Activated gamma-delta T cell (primary cell): ENCODE results near the gene LOC101059915.
A peak's percentile ranks its signal among the peaks of the same experiment; 100 is the strongest.
"Not testable (repeated sequence)": the region's sequence is repeated elsewhere in the genome, so short reads cannot be mapped to it uniquely, and the experiment has no call there.

ENCODE experiments used
- DNase-seq: peaks from one replicate; lab custom pipeline; 2025; lab: John Stamatoyannopoulos, UW

The LOC101059915 gene

GRCh38 chrX:71640002-71640401 lies 27.3 kb upstream of the LOC101059915 start:
- DNase-seq: no peak

- DNase-seq: not testable (repeated sequence)
Measured at GRCh38 chrX:71644406-71644805, 22.9 kb upstream of the LOC101059915 start.

- no peak for DNase-seq
Measured at GRCh38 chrX:71650333-71650969, 16.9 kb upstream of the LOC101059915 start.

- no peak for DNase-seq
Measured at GRCh38 chrX:71652405-71652804, 14.9 kb upstream of the LOC101059915 start.

DNA sequence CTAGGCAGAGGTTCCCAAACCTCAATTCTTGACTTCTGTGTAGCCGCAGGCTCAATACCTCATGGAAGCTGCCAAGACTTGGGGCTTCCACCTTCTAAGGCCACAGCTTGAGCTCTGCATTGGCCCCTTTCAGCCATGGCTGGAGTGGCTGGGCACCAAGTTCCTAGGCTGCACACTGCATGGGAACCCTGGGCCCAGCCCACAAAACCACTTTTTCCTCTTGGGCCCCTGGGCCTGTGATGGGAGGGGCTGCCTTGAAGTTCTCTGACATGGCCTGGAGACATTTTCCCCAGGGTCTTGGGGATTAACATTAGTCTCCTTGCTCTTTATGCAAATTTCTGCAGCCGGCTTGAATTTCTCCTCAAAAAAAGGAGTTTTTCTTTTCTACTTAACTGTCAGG lies 14.0 kb upstream of the LOC101059915 start:
- DNase-seq: no peak

- DNase-seq: no peak
Measured at GRCh38 chrX:71657267-71657666, 10.1 kb upstream of the LOC101059915 start.

- DNase-seq: no peak
Measured at GRCh38 chrX:71659342-71659741, 8.0 kb upstream of the LOC101059915 start.

- DNase-seq: no peak
Measured at GRCh38 chrX:71659959-71660358, 7.4 kb upstream of the LOC101059915 start.

DNA sequence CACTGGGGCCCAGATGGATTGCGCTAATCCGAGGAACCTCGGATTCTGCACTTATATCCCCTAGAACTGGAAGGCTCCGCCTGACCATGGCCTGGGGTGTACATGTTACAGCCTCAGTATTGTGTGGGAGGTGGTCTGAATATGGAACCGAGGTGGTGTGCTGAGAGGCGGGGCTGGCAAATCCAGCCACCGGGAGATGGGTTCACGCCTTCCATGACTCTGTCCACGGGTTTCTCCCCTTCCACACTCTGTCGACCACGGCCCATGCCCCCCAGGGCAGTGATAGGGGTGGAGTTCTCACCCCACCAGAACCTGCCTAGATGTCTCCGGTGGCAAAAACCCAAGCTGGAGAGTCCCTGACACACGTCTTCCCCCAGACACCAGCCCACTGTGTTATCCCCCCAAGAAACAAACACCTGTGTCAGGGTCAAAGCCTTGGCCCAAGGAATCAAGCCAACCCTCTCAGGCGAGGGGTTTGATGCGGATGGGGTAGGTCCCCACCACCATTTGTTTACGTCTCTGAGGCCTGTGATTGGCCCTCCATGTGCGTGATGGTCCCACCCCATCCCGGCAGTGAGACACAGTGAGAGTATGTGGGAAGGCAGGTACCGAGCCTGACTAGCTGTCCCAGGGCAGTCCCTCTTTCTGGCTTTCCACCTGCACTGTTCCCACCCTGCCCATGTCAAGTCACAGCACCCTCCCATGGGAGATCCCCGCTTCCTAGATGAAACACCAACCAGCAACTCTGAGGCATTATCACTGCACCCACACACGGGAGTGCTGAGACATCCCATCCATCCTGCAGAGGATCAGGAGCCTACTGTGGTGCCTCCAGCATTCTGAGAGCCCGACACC lies 6.6 kb upstream of the LOC101059915 start:
- DNase-seq: no peak

- DNase-seq: no peak
Measured at GRCh38 chrX:71661919-71662318, 5.4 kb upstream of the LOC101059915 start.

DNA sequence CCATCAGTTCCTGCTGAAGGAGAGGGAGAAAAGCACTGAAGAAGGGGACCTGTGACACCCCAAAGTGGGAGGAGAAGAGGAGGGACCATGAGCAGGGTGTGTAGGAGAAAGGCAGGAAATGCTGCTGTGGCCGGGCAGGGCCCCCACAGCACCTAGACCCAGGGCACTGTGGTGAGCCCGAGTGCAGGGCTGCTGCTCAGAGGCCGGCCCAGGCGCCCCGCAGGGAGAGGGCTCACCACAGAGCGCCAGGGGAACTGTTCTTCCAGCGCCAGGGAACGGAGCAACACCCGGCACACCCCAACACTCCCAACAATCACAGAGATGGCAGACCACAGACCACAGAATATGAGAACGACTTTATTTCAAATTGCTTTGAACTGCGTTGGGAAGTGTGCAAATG lies 4.7 kb upstream of the LOC101059915 start:
- DNase-seq: not testable (repeated sequence)

- not testable (repeated sequence) for DNase-seq
Measured at GRCh38 chrX:71663238-71663637, 4.1 kb upstream of the LOC101059915 start.

DNA sequence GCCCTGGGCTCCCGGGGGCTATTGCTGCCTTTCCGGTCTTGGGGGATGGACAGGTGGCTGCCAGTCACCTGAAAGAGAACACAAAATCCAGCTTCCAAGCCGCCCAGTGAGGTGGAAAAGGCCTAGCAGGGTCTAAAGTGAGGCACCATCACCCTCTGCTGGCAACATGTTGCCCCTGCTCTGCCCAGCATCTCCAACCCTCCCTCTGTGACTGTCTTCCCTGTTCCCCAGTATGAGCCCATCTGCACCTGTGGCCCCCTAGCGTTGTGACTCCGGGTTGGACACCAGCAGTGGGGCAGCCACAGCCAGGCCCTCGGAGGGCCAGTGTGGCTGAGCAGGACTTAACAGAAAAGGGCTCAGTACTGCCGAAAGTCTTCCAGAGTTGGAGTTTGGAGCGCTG lies 3.1 kb upstream of the LOC101059915 start:
- not testable (repeated sequence) for DNase-seq

DNA sequence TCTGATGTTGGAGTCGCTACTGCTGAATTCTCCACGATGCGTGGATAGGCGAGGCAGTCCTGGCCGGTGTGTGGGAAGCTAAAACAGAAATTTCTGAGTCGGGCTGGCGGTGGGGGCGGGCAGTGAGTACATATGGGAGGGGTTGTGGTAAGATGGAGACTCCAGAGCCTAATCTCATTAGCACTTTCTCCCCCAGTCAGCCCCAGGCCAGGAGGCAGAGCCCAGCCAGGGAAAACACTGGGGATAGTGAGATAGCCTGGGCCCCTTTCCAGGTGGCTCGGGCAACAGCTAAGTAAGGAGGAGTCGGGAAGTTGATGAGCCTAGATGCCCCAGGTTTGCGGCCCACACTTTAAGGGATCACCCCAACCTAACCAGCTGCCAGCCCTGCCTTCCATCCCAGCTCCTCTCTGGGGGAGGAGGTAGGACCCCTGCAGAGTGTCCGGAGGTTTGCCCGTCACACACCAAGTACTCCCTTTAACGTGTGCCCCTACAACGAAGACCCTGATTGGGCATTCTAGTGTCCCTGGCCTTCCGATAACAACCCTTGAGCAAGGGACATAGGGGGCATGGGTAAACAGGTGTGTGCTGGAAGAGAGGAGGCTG lies 2.4 kb upstream of the LOC101059915 start:
- DNase-seq: no peak

DNA sequence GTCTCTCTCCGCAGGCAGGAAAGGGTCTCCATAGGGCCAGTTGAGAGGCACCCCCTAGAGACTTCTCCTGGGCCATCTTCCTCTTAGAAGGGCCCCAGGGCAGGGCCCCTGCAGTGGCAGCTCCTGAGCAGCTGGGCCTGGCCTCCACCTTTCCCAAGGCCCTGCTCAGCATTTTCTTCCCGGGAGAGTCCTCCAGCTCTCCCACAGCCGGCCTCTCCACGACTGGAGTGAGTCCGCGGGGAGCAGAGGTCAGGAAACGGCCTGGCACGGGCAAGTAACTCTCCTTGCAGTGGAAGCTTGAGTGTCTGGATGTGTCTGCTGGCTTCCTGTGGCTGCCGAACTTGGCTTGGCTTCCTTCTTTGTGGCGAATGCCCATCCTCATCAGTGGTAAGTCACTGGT lies 1.6 kb upstream of the LOC101059915 start:
- no peak for DNase-seq

DNA sequence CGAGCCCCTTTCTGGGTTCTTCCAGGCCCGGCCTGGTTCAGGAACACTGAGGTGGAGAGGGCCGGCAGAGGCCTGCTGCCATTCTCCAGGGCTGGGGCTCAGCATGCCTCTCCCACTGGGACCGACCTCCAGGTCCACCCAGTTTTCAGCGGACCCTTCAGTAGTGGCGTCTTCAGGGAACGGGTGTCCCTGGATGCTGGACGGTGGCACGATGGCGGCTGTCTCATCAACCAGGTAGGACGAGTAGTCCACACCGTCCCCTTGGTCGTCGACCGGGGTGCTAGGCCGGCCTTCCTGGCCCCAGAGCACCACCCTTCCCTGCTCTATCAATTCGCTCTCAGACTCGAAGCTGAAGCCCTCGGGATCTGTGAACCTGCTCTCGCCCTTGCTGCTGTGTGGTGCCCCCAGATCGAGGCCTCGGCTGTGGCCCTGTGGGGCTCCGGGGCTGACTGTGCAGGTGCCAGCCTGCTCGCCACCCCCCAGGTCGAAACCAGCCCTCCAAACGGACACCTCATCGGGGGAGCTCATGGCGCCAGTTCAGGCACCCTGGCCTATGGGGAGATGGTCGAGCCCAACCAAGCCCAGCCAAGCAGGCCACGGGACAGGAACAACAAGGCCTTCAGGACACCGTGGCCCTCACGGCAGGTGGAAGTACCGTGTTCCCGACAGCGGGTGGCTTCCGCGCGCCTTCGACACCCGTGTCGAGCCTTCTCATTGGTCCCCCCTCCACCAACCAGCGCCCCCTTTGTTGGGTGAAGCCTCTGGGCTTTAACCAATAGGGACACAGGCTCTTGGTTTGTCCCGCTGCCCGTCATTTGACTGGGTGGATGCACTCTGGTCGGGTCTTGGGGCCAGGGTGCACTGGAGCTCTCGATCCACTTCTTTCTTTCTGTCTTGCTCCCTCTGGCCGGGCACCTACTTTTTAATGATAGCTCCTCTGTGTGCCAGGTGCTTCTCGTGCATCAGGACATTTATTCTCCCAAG lies 814 bp upstream of the LOC101059915 start:
- DNase-seq: peak; percentile 13

DNA sequence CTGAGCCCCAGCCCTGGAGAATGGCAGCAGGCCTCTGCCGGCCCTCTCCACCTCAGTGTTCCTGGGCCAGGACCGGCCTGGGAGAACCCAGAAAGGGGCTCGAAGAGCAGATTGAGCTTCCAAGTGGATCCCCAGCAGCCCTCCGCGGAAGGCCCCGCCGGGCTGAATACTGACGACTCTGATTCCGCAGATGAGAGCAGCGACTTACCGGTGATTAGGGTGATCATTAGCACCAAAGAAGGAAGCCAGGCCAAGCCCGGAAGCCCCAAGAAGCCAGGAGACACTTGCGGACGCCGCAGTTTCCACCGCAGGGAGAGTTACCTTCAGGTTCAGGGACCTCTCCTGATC lies 876 bp downstream of the LOC101059915 start:
- no peak for DNase-seq

DNA sequence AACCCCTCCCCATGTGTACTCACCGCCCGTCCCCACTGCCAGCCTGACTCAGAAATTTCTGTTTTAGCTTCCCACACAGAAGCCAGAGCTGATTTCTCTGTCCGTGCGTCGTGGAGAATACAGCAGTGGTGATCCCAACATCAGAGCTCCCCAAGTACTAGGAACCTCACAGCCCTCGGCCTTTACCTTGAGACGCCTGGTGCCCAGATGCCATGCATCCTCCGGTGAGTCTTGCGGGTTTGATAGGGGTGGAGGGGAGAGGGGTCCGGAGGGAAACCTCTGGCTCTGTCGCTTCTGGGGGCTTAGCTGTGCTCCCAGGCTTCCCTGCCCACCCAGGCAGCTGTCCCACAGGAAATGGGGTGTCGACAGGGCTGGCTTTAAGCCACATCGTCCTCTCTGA lies 2.1 kb downstream of the LOC101059915 start:
- no peak for DNase-seq

DNA sequence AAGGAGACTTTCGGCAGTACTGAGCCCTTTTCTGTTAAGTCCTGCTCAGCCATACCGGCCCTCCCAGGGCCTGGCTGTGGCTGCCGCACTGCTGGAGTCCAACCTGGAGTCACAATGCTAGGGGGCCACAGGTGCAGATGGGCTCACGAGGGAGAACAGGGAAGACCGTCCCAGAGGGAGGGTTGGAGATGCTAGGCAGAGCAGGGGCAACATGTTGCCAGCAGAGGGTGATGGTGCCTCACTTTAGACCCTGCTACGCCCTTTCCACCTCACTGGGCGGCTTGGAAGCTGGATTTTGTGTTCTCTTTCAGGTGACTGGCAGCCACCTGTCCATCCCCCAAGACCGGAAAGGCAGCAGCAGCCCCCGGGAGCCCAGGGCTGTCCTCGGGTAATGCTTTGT lies 2.6 kb downstream of the LOC101059915 start:
- DNase-seq: not testable (repeated sequence)

DNA sequence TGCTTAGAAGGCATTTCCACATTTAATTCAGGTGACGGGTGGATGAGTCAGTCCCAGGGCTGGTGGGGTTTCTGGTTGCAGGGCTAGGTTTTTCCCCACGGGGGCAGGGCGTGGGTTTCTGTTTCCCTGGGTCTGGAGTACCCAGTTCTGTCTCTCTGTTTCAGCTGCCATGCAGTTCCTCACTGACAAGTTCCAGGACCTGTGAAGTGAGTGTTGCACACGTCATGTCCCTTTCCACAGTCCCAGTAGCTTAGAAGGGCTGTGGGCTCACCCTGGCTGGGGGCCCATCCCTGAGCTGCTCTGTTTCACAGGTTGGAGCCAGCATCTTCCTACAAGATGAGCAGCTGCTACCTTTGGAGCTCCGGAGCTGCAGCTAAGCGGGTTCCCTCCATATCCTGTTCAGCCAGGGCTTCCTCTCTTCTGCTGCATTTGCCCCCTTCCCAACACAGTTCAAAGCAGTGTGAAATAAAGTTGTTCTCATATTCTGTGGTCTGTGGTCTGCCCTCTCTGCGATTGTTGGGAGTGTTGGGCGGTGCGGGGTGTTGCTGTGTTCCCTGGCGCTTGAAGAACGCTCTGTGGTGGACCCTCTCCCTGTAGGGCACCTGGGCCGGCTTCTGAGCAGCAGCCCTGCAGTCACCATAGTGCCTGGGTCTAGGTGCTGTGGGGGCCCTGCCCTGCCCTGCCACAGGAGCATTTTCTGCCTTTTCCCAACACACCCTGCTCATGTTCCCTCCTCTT lies 3.9 kb downstream of the LOC101059915 start:
- no peak for DNase-seq

- no peak for DNase-seq
Measured at GRCh38 chrX:71671938-71672337, 4.6 kb downstream of the LOC101059915 start.
